Coronary artery (tissue), 2 donors: ENCODE results near the gene MAN2A2.

Experiments used
- DNase-seq: peaks from one replicate; pipeline ENCODE4 v3.0.0-alpha.2; 2017; ENCODE audit warnings: low spot score
- H3K27ac ChIP-seq, 2 donors: fragments of 200-600 bp; sonication (generic); one replicate each; pipeline ENCODE4 v1.5.1; 2016 to 2019
- H3K4me3 ChIP-seq: fragments of 200-600 bp; sonication (generic); 2 replicates; pipeline ENCODE4 v1.5.1; 2016; ENCODE audit warnings: mild to moderate bottlenecking, moderate library complexity
- TF ChIP-seq, protein P1 (sequence below): fragments of 200-600 bp; sonication (generic); IDR thresholded peaks from one replicate; pipeline ENCODE4 v1.5.1; 2019; ENCODE audit warnings: antibody characterized with exemption

MAN2A2 gene

DNA sequence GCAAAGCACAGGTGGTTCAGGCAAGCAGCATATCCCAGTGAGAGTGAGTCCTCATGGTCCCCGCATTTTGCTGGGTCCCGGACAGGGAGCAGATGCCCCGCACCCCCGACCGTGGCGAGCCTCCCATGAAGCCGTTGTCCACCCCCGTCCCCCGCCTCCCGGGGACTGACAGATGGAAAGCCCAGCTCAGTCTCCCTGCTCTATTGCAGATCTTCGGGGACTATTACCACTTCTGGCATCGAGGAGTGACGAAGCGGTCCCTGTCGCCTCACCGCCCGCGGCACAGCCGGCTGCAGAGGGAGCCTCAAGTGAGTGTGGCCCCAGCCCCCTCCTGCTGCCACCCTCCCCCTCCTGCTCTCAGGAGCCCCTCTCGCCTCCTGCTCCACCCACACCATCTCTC, 27.1 kb upstream of the MAN2A2 start:
- Histone ChIP-seq H3K4me3 (no peak overlapping the region), H3K27ac (no peak overlapping the region)
- DNase-seq, result no peak
- TF ChIP-seq, protein P1, sequence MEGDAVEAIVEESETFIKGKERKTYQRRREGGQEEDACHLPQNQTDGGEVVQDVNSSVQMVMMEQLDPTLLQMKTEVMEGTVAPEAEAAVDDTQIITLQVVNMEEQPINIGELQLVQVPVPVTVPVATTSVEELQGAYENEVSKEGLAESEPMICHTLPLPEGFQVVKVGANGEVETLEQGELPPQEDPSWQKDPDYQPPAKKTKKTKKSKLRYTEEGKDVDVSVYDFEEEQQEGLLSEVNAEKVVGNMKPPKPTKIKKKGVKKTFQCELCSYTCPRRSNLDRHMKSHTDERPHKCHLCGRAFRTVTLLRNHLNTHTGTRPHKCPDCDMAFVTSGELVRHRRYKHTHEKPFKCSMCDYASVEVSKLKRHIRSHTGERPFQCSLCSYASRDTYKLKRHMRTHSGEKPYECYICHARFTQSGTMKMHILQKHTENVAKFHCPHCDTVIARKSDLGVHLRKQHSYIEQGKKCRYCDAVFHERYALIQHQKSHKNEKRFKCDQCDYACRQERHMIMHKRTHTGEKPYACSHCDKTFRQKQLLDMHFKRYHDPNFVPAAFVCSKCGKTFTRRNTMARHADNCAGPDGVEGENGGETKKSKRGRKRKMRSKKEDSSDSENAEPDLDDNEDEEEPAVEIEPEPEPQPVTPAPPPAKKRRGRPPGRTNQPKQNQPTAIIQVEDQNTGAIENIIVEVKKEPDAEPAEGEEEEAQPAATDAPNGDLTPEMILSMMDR, result no peak

DNA sequence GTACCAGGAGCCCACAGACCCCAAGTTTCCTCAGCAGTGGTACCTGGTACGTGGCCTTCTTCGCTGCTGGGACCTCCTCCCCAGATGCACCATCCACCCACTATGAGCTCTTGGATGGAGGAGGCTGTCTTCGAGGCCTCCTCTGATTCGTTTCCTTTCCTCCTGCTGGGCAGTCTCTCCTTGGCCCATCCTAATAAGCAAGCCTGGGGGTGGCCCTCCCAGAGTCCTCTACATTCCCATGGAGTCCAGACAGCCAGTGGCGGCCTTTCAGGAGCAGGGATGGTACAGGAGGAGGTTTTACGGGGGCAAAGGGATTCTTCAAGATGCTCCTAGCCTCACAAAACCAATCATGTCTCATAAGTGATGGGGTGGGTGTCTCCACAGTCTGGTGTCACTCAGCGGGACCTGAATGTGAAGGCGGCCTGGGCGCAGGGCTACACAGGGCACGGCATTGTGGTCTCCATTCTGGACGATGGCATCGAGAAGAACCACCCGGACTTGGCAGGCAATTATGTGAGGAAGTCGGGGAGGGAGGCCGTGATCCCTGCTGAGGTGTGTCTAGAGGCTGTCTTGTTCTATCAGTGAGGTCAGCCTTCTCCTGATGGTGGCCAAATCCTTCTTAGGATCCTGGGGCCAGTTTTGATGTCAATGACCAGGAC, 26.5 kb upstream of the MAN2A2 start:
- DNase-seq, result no peak
- TF ChIP-seq, protein P1, result no peak
- Histone ChIP-seq H3K27ac (no peak overlapping the region), H3K4me3 (no peak overlapping the region)

DNA sequence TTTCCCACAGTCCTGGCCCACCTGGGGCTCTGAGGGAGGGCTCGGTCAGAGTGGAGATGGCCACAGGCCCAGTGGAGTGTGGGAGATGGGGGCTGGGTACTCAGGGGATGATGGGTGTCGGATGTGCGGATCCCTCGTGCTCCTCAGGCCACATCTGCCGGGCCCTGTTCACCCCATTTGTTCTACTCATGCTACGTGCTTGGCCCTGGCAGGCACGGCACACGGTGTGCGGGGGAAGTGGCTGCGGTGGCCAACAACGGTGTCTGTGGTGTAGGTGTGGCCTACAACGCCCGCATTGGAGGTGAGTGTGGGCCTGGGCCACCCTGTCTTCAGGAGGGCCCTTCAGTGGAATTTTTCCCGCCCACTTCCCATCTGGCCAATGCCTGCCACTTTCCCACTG, 25.8 kb upstream of the MAN2A2 start:
- H3K27ac ChIP-seq, result no peak overlapping the region
- no peak overlapping the region for H3K4me3 ChIP-seq
- TF ChIP-seq, protein P1, result no peak
- no peak for DNase-seq

DNA sequence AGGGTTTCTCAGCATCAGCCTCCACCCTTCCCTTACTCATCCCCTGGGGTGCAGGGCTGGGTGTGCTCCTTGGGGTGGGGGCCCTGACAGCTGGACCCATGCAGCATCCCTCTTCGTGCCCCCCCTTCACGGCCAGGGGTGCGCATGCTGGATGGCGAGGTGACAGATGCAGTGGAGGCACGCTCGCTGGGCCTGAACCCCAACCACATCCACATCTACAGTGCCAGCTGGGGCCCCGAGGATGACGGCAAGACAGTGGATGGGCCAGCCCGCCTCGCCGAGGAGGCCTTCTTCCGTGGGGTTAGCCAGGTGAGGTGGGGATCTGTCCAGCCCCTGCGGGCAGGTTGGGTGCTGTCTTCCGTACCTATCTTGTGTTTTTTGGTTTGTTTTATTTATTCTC, 25.1 kb upstream of the MAN2A2 start:
- H3K27ac ChIP-seq, result no peak overlapping the region
- H3K4me3 ChIP-seq, result no peak overlapping the region
- DNase-seq, result no peak
- TF ChIP-seq, protein P1, result no peak

DNA sequence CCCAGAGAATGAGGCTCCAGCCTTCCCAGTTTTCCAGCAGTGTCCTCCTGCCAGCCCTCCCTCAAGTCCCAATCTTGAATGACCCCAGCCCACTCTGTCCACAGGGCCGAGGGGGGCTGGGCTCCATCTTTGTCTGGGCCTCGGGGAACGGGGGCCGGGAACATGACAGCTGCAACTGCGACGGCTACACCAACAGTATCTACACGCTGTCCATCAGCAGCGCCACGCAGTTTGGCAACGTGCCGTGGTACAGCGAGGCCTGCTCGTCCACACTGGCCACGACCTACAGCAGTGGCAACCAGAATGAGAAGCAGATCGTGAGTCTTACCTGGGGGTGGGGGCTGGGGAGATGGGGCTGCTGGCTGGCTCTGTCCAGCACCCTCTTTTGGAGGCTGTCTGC, 24.4 kb upstream of the MAN2A2 start:
- Histone ChIP-seq H3K4me3 (no peak overlapping the region), H3K27ac (no peak overlapping the region)
- no peak for DNase-seq
- TF ChIP-seq, protein P1, result no peak

DNA sequence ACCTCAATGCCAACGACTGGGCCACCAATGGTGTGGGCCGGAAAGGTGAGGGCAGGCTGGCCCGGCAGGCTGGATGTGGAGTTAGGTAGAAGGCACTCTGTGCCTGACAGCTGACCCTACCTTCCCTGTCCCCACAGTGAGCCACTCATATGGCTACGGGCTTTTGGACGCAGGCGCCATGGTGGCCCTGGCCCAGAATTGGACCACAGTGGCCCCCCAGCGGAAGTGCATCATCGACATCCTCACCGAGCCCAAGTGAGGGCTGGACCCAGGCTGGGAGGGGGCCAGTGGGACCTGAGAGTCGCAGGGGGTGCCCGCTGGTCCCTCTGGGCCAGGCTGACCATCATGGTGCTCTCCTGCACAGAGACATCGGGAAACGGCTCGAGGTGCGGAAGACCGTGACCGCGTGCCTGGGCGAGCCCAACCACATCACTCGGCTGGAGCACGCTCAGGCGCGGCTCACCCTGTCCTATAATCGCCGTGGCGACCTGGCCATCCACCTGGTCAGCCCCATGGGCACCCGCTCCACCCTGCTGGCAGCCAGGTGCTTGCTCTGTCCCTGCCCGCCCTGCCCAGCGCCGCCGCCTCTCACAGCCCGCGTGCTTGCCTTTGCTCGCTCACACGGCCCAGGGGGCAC, 23.3 kb upstream of the MAN2A2 start:
- Histone ChIP-seq H3K27ac (no peak overlapping the region), H3K4me3 (no peak overlapping the region)
- TF ChIP-seq, protein P1, result no peak
- no peak for DNase-seq
